Measurements from ENCODE around the gene APOOL.
A peak's percentile ranks its signal among the peaks of the same experiment; 100 is the strongest.
"Not testable (repeated sequence)": the region's sequence is repeated elsewhere in the genome, so short reads cannot be mapped to it uniquely, and the experiment has no call there.

The APOOL gene

GRCh38 chrX:85012098-85012497, 8.4 kb downstream of the APOOL start:
- in situ Hi-C loops (cut with HindIII; ENCODE audit: low sequenced_read_pairs) = no loop called here

GRCh38 chrX:85015351-85015750, 11.7 kb downstream of the APOOL start:
- in situ Hi-C loops (cut with HindIII; ENCODE audit: low sequenced_read_pairs); H3K4me3 ChIP-seq (ENCODE audit: low read depth, low read length); DNase-seq (ENCODE audit: low read depth): not testable (repeated sequence)

More at GRCh38 chrX:85012098-85012497, 8.4 kb downstream of the APOOL start:
- no peak for TF ChIP-seq CTCF (IDR thresholded peaks at IDR 0.05; ENCODE audit: low read depth, low read length, missing control alignments)
- DNase-seq (ENCODE audit: low read depth) = no peak
- H3K4me3 ChIP-seq (ENCODE audit: low read depth, low read length) = no peak overlapping the region

- in situ Hi-C loops (cut with HindIII; ENCODE audit: low sequenced_read_pairs) = no loop called here
- DNase-seq (ENCODE audit: low read depth) = peak; percentile 53
- no peak overlapping the region for H3K4me3 ChIP-seq (ENCODE audit: low read depth, low read length)
- TF ChIP-seq CTCF (IDR thresholded peaks at IDR 0.05; ENCODE audit: low read depth, low read length, missing control alignments) = no peak
These were observed 14.0 kb downstream of the APOOL start for GRCh38 chrX:85017721-85018120.

GRCh38 chrX:85018471-85018870, 14.8 kb downstream of the APOOL start:
- DNase-seq (ENCODE audit: low read depth) = no peak
- in situ Hi-C loops (cut with HindIII; ENCODE audit: low sequenced_read_pairs) = no loop called here
- TF ChIP-seq CTCF (IDR thresholded peaks at IDR 0.05; ENCODE audit: low read depth, low read length, missing control alignments) = no peak
- no peak overlapping the region for H3K4me3 ChIP-seq (ENCODE audit: low read depth, low read length)

GRCh38 chrX:85020216-85020615, 16.5 kb downstream of the APOOL start:
- no peak for TF ChIP-seq CTCF (IDR thresholded peaks at IDR 0.05; ENCODE audit: low read depth, low read length, missing control alignments)
- in situ Hi-C loops (cut with HindIII; ENCODE audit: low sequenced_read_pairs) = no loop called here
- no peak overlapping the region for H3K4me3 ChIP-seq (ENCODE audit: low read depth, low read length)
- DNase-seq (ENCODE audit: low read depth) = no peak

- in situ Hi-C loops (cut with HindIII; ENCODE audit: low sequenced_read_pairs) = no loop called here
- peak; percentile 18 for DNase-seq (ENCODE audit: low read depth)
- no peak for TF ChIP-seq CTCF (IDR thresholded peaks at IDR 0.05; ENCODE audit: low read depth, low read length, missing control alignments)
- no peak overlapping the region for H3K4me3 ChIP-seq (ENCODE audit: low read depth, low read length)
These were observed 20.4 kb downstream of the APOOL start for GRCh38 chrX:85024044-85024443.

GRCh38 chrX:85024562-85024961, 20.9 kb downstream of the APOOL start:
- no peak for DNase-seq (ENCODE audit: low read depth)
- no peak for TF ChIP-seq CTCF (IDR thresholded peaks at IDR 0.05; ENCODE audit: low read depth, low read length, missing control alignments)
- in situ Hi-C loops (cut with HindIII; ENCODE audit: low sequenced_read_pairs) = no loop called here
- no peak overlapping the region for H3K4me3 ChIP-seq (ENCODE audit: low read depth, low read length)
